ENCODE data around the gene LTF. TPM values are rescaled to one million over a fixed set of nuclear protein-coding genes. Genes with fewer than 3 reads are reported as not detected.
"Not testable (repeated sequence)": the region's sequence is repeated elsewhere in the genome, so short reads cannot be mapped to it uniquely, and the experiment has no call there.

The LTF gene
- polyA plus RNA-seq, 1 donor: 3.0 TPM

DNA sequence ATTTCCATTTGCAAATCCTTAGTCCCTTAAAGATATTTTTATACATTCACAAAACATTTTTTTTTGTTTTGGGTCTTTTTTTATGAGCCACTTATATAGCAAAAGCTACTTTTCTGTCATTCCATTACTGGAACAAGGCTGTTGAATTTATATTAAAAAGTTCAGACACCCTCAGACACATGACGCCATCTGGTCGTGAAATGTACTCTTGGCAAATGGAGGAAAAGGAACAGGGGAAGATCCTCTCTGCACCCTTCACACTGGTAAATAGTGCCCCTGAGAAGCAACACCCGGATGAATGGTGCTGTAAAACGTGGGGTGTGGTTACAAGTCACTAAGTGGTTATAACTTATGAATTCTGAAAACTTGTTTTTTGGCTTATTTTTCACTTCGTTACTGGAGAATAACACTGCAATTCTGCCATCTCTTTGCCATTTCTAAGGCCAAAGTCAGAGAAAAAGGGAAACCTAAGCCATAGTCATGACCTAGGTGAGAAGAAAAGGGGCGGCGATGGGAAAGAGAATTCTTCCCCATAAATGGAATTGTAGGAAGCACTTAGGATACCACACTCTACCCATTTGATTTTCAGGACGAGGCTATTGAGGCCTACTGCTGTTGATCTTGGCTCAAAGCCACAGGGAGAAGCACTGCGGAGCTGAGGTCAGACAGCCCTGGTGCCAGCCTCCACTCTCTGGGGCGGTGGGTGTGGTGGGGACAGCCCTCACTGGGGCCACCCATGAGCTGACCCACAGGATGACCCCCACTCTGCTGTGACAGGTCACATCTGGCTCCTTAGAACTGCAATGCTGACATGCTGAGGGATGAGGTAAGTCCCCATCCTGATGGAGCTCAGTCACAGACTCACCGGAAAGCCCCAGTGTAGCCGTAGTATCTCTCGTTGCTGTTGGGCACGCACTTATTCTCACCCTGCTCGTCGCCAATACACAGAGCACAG lies 21.9 kb downstream of the LTF start:
- DNase-seq (ENCODE audit: low read depth): no peak

DNA sequence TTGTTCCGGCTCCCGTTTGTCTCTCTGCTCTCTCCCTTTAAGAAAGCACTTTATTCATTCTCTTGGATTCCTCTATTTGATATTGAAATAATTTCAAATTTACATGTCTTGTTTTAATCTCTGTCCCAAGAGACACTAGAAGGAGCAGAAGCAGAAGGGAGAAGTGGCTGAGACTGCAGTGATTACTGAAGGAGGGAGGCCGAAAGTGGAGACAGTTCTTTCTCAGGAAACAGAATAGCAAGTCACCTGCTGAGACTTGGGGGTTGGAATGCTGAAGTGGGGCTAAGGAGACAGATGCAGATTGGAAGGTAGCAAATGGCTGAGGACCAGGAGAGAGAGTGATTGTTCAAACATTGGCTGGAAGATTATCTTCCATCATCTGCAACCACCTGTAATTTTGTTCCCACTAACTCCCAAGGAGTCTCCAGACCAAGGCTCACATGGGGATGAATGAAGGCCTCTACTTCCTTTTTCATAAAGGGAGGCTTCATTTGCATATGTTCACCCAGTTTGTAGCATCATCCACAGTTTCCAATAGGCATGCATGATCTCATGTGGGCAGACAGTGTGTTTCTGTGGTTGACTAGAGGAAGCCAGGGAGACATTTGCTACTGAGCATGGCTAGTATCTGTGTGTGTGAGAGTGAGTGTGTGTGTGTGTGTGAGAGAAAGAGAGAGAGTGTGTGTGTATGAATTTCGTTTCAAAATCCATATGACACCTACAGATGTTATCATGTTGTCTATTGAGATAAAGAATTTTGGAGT lies 24.0 kb downstream of the LTF start:
- DNase-seq (ENCODE audit: low read depth): no peak

DNA sequence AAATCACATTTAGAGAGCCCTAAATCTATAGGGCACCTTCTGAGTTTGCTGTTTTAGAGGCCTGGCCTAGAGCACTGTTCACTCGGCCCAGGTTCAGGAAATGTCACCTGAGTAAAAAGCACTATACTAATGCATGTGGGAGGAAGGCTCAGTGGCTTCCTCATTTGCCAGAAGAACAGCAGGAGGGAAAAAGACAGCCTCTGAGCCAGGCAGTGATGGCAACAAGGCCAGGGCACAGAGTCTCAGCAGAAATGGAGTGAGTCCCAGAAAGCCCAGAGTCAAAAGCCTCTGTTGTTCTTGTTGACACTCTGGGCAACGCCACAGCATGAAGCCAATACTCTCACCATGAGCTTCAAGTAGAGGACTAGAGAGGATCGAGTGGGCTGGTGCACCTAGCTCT lies 25.9 kb downstream of the LTF start:
- no peak for DNase-seq (ENCODE audit: low read depth)

DNA sequence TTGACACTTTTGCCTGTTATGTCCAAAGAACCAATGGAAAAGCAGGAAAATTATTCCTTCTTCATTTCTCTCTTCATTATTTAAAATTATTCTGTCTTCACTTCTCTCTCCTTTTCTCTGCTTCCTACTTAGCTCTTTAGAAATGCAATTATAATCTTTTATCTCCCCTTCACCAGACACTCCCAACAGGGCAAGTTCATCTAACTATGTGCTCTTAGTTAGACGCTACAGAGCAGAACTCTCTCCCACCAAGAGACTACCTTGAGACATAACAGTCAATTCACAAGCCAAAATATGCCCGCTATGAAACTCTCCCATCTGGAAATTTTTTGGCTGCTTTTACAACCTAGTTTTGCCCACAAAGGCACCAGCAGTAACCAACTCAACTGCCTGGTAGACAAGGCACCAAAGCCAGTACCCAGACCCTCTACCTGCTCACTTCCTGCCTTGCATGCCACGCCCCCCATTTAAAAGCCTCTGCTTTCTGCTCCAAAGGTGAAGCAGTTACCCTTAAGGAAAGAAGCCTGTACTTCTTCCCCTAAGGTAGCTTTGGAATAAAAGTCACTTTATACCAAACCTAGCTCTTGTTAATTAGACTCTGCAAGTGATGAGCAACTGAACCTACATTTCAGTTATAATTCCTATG lies 29.5 kb downstream of the LTF start:
- no peak for DNase-seq (ENCODE audit: low read depth)

GRCh38 chr3:46433841-46434240 lies 30.9 kb downstream of the LTF start:
- no peak for DNase-seq (ENCODE audit: low read depth)

- not testable (repeated sequence) for DNase-seq (ENCODE audit: low read depth)
Measured at GRCh38 chr3:46433118-46433517, 31.6 kb downstream of the LTF start.

DNA sequence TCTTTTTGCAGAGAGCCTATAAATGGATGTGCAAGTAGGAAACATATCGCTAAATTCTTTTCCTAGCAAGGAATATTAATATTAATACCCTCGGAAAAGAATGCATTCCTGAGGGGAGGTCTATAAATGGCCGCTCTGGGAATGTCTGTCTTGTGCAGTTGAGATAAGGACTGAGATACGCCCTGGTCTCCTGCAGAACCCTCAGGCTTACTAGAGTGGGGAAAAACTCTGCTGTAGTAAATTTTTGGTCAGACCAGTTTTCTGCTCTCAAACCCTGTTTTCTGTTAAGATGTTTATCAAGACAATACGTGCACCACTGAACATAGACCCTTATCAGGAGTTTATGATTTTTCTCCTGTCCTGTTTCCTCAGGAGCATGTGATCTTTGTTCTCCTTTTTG lies 32.8 kb downstream of the LTF start:
- not testable (repeated sequence) for DNase-seq (ENCODE audit: low read depth)

DNA sequence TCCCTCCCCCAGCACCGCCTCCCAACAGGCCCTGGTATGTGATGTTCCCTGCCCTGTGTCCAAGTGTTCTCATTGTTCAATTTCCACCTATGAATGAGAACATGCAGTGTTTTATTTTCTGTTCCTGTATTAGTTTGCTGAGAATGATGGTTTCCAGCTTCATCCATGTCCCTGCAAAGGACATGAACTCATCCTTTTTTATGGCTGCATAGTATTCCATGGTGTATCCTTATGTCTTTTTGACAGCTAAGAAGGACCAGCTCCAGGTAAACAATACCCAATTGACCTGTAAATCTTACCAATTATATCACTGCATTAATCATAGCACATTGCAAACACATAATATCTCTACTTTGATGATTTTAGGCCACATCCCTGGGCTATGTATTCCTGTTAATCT lies 33.8 kb downstream of the LTF start:
- DNase-seq (ENCODE audit: low read depth): not testable (repeated sequence)

DNA sequence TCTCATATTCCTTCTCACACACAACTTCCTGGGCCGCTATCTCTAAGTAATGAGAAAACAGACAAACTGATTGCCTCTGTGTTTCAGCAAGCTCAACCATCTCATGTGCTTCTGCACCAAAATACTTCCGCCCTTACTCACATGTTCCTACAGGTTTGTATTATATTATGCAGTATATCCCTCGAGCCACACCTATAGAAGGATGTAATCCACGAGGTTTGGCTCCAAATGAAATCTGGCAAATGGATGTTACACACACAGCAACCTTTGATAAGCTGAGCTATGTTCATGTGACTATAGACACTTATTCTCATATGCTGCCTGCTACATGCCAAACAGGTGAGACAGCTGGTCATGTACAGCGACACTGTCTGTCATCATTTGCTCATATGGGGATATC lies 35.0 kb downstream of the LTF start:
- no peak for DNase-seq (ENCODE audit: low read depth)

GRCh38 chr3:46429250-46429649 lies 35.5 kb downstream of the LTF start:
- no peak for DNase-seq (ENCODE audit: low read depth)

GRCh38 chr3:46427916-46428833 lies 36.5 kb downstream of the LTF start:
- no peak for DNase-seq (ENCODE audit: low read depth)

DNA sequence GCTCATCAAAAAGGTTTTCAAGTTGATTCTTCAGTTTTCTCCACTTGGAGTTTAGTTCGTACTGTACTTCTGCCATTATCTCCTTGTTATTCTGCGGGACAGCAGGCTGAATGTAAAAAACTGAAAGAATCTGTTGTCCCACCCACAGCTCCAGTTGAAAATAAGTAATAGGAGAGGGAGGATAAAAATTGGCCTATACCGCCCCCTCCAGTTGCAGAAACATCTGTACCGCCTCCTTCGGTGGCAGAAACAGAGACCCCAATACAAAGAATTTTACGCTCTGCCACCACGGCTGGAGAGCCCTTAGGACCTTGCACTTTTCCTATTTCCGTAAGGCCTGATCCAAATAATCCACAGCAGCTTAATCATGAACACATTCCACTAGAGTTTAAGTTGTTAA lies 37.3 kb downstream of the LTF start:
- not testable (repeated sequence) for DNase-seq (ENCODE audit: low read depth)

GRCh38 chr3:46426476-46426875 lies 38.2 kb downstream of the LTF start:
- DNase-seq (ENCODE audit: low read depth): not testable (repeated sequence)

DNA sequence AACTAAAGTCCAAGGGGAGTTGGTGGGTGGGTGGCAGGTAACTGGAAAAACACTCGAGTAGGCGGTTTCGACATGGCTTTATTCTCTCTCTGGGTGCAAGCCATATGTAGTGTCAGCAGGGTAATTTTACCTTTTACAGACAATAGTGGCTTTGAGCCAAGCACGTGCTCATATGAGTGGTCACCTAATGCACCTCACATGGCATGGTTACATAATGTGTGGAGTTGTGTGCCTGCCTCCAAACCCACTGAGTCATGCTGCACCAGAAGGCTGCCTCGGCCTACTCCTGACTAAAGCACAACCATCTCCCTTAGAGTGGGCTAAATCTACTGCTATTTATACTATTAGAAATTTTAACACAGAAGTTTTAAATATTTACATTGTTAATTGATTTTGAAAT lies 41.1 kb downstream of the LTF start:
- no peak for DNase-seq (ENCODE audit: low read depth)

GRCh38 chr3:46422617-46423016 lies 42.1 kb downstream of the LTF start:
- DNase-seq (ENCODE audit: low read depth): no peak

GRCh38 chr3:46420931-46421330 lies 43.8 kb downstream of the LTF start:
- DNase-seq (ENCODE audit: low read depth): no peak

- DNase-seq (ENCODE audit: low read depth): no peak
Measured at GRCh38 chr3:46419816-46420215, 44.9 kb downstream of the LTF start.

GRCh38 chr3:46417841-46418611 lies 46.7 kb downstream of the LTF start:
- no peak for DNase-seq (ENCODE audit: low read depth)

DNA sequence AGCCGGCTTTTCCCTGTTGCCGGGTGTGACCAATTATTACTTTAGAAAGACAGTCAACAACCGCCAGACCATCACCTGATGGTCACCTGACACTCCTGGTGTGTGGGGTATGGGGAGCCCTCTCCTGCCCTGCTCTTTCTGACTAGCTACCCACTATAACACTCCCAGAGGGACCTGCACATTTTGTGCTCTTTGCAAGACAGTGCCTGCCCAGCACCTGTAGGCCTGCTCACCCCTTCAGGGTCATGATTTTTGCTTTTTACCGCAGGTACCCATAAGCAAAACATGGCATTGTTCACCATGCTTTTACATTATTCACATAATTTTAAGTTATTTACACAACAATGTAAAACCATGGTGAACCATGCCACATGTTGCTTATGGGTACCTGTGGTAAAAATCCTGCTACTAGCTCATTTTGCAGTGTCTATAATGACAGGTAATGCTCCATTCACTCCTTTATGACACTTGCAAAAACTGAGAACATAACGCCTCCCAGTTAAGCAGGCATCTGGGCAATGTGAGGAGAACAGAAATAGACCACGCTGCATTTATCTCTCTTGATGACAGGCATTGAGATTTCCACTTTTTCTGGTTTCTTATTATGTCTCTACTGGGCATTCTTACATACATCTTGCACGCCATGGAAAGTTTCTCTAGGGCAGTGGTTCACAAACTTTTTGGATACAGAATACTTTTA lies 47.7 kb downstream of the LTF start:
- no peak for DNase-seq (ENCODE audit: low read depth)
